ENCODE data around the gene RTL1. TPM values are rescaled to one million over a fixed set of nuclear protein-coding genes. Genes with fewer than 3 reads are reported as not detected.

RTL1 gene
- total RNA-seq, 1 donor from 2014 or later, result 1.1 TPM

DNA sequence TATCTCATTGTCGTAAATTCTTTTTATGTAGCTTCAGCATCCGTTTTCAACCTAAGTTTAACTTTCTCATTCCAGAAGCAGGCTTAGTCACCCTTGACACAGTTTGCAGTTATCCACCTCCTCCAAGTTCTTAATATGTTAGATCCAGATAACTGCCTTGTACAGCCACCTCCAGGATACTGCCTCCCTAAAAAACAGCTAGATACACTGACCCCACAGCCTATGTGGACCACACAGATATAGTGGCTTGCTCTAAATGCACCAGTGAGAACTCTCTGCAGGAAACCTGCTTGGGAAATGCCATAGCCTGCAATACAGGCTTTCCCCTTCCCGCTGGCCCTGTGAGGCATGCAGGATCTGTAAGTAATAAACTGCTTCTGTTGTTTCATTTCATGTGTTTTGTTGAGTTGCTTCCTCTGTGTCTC, 11.1 kb upstream of the RTL1 start:
- Histone ChIP-seq H3K36me3 (ENCODE audit: control insufficient read depth, insufficient read depth, low read length) (no peaks in the 10 kb centered on the region), H3K27me3 (ENCODE audit: control insufficient read depth, insufficient read depth, low read length) (no peaks in the 10 kb centered on the region), H3K4me3 (ENCODE audit: low read depth, low read length) (no peak overlapping the region)
- TF ChIP-seq CTCF (IDR thresholded peaks at IDR 0.05; ENCODE audit: insufficient read depth, low read length, poor library complexity, severe bottlenecking), result no peak
- DNase-seq (ENCODE audit: low read depth), result no peak

GRCh38 chr14:100911665-100912316, 8.3 kb upstream of the RTL1 start:
- no peak for DNase-seq (ENCODE audit: low read depth)
- no peak for TF ChIP-seq CTCF (IDR thresholded peaks at IDR 0.05; ENCODE audit: insufficient read depth, low read length, poor library complexity, severe bottlenecking)

GRCh38 chr14:100910888-100911664, 7.6 kb upstream of the RTL1 start:
- Histone ChIP-seq H3K36me3 (ENCODE audit: control insufficient read depth, insufficient read depth, low read length) (no peaks in the 10 kb centered on the region), H3K27me3 (ENCODE audit: control insufficient read depth, insufficient read depth, low read length) (no peaks in the 10 kb centered on the region), H3K4me3 (ENCODE audit: low read depth, low read length) (no peak overlapping the region)
- no peak for TF ChIP-seq CTCF (IDR thresholded peaks at IDR 0.05; ENCODE audit: insufficient read depth, low read length, poor library complexity, severe bottlenecking)
- no peak for DNase-seq (ENCODE audit: low read depth)

More at GRCh38 chr14:100911665-100912316, 8.3 kb upstream of the RTL1 start:
- Histone ChIP-seq H3K36me3 (ENCODE audit: control insufficient read depth, insufficient read depth, low read length) (no peaks in the 10 kb centered on the region), H3K4me3 (ENCODE audit: low read depth, low read length) (no peak overlapping the region), H3K27me3 (ENCODE audit: control insufficient read depth, insufficient read depth, low read length) (no peaks in the 10 kb centered on the region)

DNA sequence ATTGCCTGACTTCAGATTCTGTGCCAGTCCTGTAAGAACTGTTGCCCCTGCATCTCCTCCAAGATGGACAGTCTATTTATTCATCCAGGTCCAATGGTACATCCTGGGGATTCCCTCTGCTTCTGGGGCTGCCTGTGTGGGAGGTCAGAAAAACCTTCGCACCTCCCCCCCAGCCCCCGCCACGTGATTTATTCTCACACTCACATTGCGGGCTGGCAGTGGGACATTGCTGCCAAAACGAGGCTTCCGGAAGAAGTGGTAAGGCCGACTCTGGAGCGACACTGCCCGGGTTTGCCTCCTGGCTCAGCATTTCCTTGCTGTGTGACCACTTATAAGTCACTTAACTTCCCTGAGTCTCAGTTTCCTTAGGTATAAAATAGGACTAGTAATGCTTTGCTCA, 5.9 kb upstream of the RTL1 start:
- Histone ChIP-seq H3K36me3 (ENCODE audit: control insufficient read depth, insufficient read depth, low read length) (no peaks in the 10 kb centered on the region), H3K4me3 (ENCODE audit: low read depth, low read length) (no peak overlapping the region), H3K27me3 (ENCODE audit: control insufficient read depth, insufficient read depth, low read length) (peaks cover 4% of the 10 kb centered on the region)
- DNase-seq (ENCODE audit: low read depth), result no peak
- TF ChIP-seq CTCF (IDR thresholded peaks at IDR 0.05; ENCODE audit: insufficient read depth, low read length, poor library complexity, severe bottlenecking), result no peak

- H3K4me3 ChIP-seq (ENCODE audit: low read depth, low read length), result no peak overlapping the region
- TF ChIP-seq CTCF (IDR thresholded peaks at IDR 0.05; ENCODE audit: insufficient read depth, low read length, poor library complexity, severe bottlenecking), result no peak
- H3K36me3 ChIP-seq (ENCODE audit: control insufficient read depth, insufficient read depth, low read length), result no peaks in the 10 kb centered on the region
- peaks cover 10% of the 10 kb centered on the region for H3K27me3 ChIP-seq (ENCODE audit: control insufficient read depth, insufficient read depth, low read length)
- DNase-seq (ENCODE audit: low read depth), result no peak
Observed at GRCh38 chr14:100907240-100907639, 3.7 kb upstream of the RTL1 start.
